GM12872 (cell line): ENCODE measurements around the gene MEIS2.

Experiments
- CTCF ChIP-seq: IDR thresholded peaks from 3 replicates; pipeline ENCODE4 v1.5.1; 2011; ENCODE audit warnings: low read depth, mild to moderate bottlenecking, low read length, moderate library complexity; ENCODE audit not compliant: insufficient read depth

MEIS2 gene

GRCh38 chr15:37015035-37015434 lies 85.3 kb downstream of the MEIS2 start:
- no peak for TF ChIP-seq CTCF

GRCh38 chr15:37014566-37014965 lies 85.8 kb downstream of the MEIS2 start:
- no peak for TF ChIP-seq CTCF

GRCh38 chr15:37014137-37014536 lies 86.2 kb downstream of the MEIS2 start:
- TF ChIP-seq CTCF, result no peak

GRCh38 chr15:37010595-37010994 lies 89.8 kb downstream of the MEIS2 start:
- TF ChIP-seq CTCF, result no peak

- TF ChIP-seq CTCF, result no peak
Measured at GRCh38 chr15:37009288-37009687, 91.1 kb downstream of the MEIS2 start.

- no peak for TF ChIP-seq CTCF
Measured at GRCh38 chr15:37008205-37008604, 92.1 kb downstream of the MEIS2 start.

GRCh38 chr15:37007301-37007700 lies 93.0 kb downstream of the MEIS2 start:
- no peak for TF ChIP-seq CTCF
